ENCODE results near the gene OPA3.
A peak's percentile ranks its signal among the peaks of the same experiment; 100 is the strongest.

Gene OPA3

GRCh38 chr19:45506989-45507871, 77.4 kb downstream of the OPA3 start, which contains the start of gene VASP:
Gene VASP, plus strand, starts transcription at chr19:45507479. Its CDS starts 293 bp downstream, at chr19:45507772.
- FAIRE-seq (peak; percentile 93), DNase-seq (ENCODE audit: extremely low spot score, insufficient read length, low read depth) (peak; percentile 71)

- FAIRE-seq, result peak; percentile 92
- DNase-seq (ENCODE audit: extremely low spot score, insufficient read length, low read depth), result peak; percentile 76
Measured at GRCh38 chr19:45506246-45506988, 78.2 kb downstream of the OPA3 start.

GRCh38 chr19:45505996-45506245, 78.7 kb downstream of the OPA3 start:
- no peak for FAIRE-seq

GRCh38 chr19:45505151-45505995, 79.2 kb downstream of the OPA3 start:
- DNase-seq (ENCODE audit: extremely low spot score, insufficient read length, low read depth) (no peak), FAIRE-seq (no peak)

More at GRCh38 chr19:45505996-45506245, 78.7 kb downstream of the OPA3 start:
- no peak for DNase-seq (ENCODE audit: extremely low spot score, insufficient read length, low read depth)

- no peak for DNase-seq (ENCODE audit: extremely low spot score, insufficient read length, low read depth)
- FAIRE-seq, result no peak
Measured at GRCh38 chr19:45503909-45504308, 80.7 kb downstream of the OPA3 start.

- DNase-seq (ENCODE audit: extremely low spot score, insufficient read length, low read depth) (no peak), FAIRE-seq (no peak)
Measured at GRCh38 chr19:45502111-45502510, 82.5 kb downstream of the OPA3 start.

- DNase-seq (ENCODE audit: extremely low spot score, insufficient read length, low read depth), result no peak
- FAIRE-seq, result no peak
Measured at GRCh38 chr19:45501730-45502014, 82.9 kb downstream of the OPA3 start.

GRCh38 chr19:45500918-45501729, 83.5 kb downstream of the OPA3 start:
- no peak for FAIRE-seq
- no peak for DNase-seq (ENCODE audit: extremely low spot score, insufficient read length, low read depth)

GRCh38 chr19:45499196-45500180, 85.1 kb downstream of the OPA3 start:
- DNase-seq (ENCODE audit: extremely low spot score, insufficient read length, low read depth) (no peak), FAIRE-seq (peak; percentile 80)

GRCh38 chr19:45498411-45499195, 86.0 kb downstream of the OPA3 start, which contains the start of gene PPM1N:
Gene PPM1N, plus strand, starts transcription at chr19:45498443. Its CDS starts 30 bp downstream, at chr19:45498473.
- DNase-seq (ENCODE audit: extremely low spot score, insufficient read length, low read depth) (no peak), FAIRE-seq (peak; percentile 69)

GRCh38 chr19:45497791-45498190, 86.8 kb downstream of the OPA3 start:
- DNase-seq (ENCODE audit: extremely low spot score, insufficient read length, low read depth), result no peak

GRCh38 chr19:45496349-45496953, 88.2 kb downstream of the OPA3 start:
- FAIRE-seq, result no peak

More at GRCh38 chr19:45497791-45498190, 86.8 kb downstream of the OPA3 start:
- no peak for FAIRE-seq

GRCh38 chr19:45495178-45495577, 89.4 kb downstream of the OPA3 start:
- FAIRE-seq, result no peak
- no peak for DNase-seq (ENCODE audit: extremely low spot score, insufficient read length, low read depth)

More at GRCh38 chr19:45496349-45496953, 88.2 kb downstream of the OPA3 start:
- DNase-seq (ENCODE audit: extremely low spot score, insufficient read length, low read depth), result no peak

GRCh38 chr19:45494261-45494916, 90.2 kb downstream of the OPA3 start:
- no peak for FAIRE-seq
- no peak for DNase-seq (ENCODE audit: extremely low spot score, insufficient read length, low read depth)

- no peak for DNase-seq (ENCODE audit: extremely low spot score, insufficient read length, low read depth)
- FAIRE-seq, result peak; percentile 41
Measured at GRCh38 chr19:45492627-45493470, 91.8 kb downstream of the OPA3 start.

GRCh38 chr19:45492137-45492626, 92.4 kb downstream of the OPA3 start:
- DNase-seq (ENCODE audit: extremely low spot score, insufficient read length, low read depth), result no peak
- no peak for FAIRE-seq

Measured in GM18507 (cell line).